Esophagus squamous epithelium (tissue), 4 donors: ENCODE data around the gene SLC7A6.

ENCODE experiments used
- POLR2A ChIP-seq, 4 donors: fragments of 450-650 bp; IDR thresholded peaks; one replicate each; pipeline ENCODE4 v1.6.1; 2017; ENCODE audit warnings: antibody characterized with exemption in 4 of 4, mild to moderate bottlenecking in 4 of 4, moderate library complexity in 3 of 4
- TF ChIP-seq, protein P1 (sequence below), 6 experiments: fragments of 450-650 bp in 4 of 6; fragments of 200-600 bp in 2 of 6; sonication (generic) in 2 of 6; IDR thresholded peaks; one replicate each; pipeline ENCODE4 v1.5.1; 2016 to 2019; ENCODE audit warnings: antibody characterized with exemption in 6 of 6, mild to moderate bottlenecking in 4 of 6, moderate library complexity in 4 of 6

DNA sequence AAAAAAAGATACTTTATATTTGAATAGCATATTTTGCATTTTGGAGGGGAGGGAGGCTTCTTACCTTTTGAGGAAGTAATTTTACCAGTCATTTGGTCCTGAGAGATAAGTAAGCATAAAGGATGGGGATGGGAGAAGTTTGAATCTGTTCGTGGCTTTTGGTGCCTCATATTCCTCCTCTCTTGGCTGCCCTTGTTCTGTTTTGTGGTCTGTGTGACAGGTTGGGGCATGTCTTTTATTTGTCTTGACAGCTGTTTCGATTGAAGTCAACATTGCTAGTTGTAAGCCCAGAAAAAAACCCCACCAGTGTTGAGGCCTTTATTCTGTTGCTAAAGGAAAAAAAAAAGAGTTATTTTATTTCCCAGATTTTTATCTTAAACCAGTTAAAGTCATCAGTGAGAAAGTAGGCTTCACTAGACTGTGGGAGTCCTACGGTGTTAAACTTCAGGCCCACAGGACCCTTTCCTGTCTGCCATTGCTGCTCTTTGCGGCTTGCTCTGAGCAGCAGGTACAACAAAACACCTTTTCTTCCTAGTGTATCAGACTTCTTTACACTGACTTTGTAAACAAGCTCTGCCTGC is 11.4 kb downstream of the SLC7A6 start:
- TF ChIP-seq, protein P1, sequence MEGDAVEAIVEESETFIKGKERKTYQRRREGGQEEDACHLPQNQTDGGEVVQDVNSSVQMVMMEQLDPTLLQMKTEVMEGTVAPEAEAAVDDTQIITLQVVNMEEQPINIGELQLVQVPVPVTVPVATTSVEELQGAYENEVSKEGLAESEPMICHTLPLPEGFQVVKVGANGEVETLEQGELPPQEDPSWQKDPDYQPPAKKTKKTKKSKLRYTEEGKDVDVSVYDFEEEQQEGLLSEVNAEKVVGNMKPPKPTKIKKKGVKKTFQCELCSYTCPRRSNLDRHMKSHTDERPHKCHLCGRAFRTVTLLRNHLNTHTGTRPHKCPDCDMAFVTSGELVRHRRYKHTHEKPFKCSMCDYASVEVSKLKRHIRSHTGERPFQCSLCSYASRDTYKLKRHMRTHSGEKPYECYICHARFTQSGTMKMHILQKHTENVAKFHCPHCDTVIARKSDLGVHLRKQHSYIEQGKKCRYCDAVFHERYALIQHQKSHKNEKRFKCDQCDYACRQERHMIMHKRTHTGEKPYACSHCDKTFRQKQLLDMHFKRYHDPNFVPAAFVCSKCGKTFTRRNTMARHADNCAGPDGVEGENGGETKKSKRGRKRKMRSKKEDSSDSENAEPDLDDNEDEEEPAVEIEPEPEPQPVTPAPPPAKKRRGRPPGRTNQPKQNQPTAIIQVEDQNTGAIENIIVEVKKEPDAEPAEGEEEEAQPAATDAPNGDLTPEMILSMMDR (IDR thresholded peaks at IDR 0.05): no peak
- no peak for TF ChIP-seq POLR2A (IDR thresholded peaks at IDR 0.05)
